CD4-positive, alpha-beta T cell (primary cell): Measurements from ENCODE around the gene FAM171A1. TPM values are rescaled to one million over a fixed set of nuclear protein-coding genes. Genes with fewer than 3 reads are reported as not detected.

ENCODE experiments used
- ATAC-seq: fragments of 200-7000 bp; cut with Tn5 transposase; one replicate; pipeline ENCODE4 v1.10.0; 2022; ENCODE audit warnings: mild to moderate bottlenecking; ENCODE audit not compliant: poor library complexity
- CTCF ChIA-PET: fragments of 350-600 bp; sonication (Branson Sonifier 250); formaldehyde crosslinking; loops from one replicate; lab custom pipeline; 2021; ENCODE audit warnings: antibody characterized with exemption, inconsistent platforms; lab: Charles Lee
- POLR2A ChIA-PET: fragments of 350-600 bp; sonication (Branson Sonifier 250); formaldehyde crosslinking; loops from one replicate; lab custom pipeline; 2021; ENCODE audit warnings: antibody characterized with exemption, inconsistent platforms; lab: Charles Lee
- DNase-seq, 14 experiments: peaks; one replicate each; pipeline ENCODE4 v3.0.0-alpha.2; 2013 to 2020; ENCODE audit warnings: mixed read lengths in 2 of 14
- H3K27ac ChIP-seq, 2 donors: one replicate each; pipeline versions ENCODE4 v1.5.1 to v1.7.0; 2013; ENCODE audit warnings: low read length in 2 of 2, low read depth in 1 of 2, mild to moderate bottlenecking in 1 of 2
- H3K27me3 ChIP-seq, 2 experiments: 1 replicate in 1 of 2; 2 replicates in 1 of 2; pipeline versions ENCODE4 v1.6.1 to v1.7.0; 2013; ENCODE audit warnings: low read length in 2 of 2, control low read depth in 1 of 2, mild to moderate bottlenecking in 1 of 2, moderate library complexity in 1 of 2; ENCODE audit not compliant: insufficient read depth in 2 of 2, control insufficient read depth in 1 of 2
- H3K36me3 ChIP-seq: one replicate; pipeline ENCODE4 v1.6.1; 2013; ENCODE audit warnings: low read length, control low read depth; ENCODE audit not compliant: insufficient read depth
- H3K4me1 ChIP-seq: one replicate; pipeline ENCODE4 v1.6.1; 2013; ENCODE audit warnings: low read length, control low read depth; ENCODE audit not compliant: insufficient read depth
- H3K4me3 ChIP-seq: one replicate; pipeline ENCODE4 v1.5.1; 2013; ENCODE audit warnings: mild to moderate bottlenecking, low read length, moderate library complexity
- H3K9me3 ChIP-seq, 2 experiments: 1 replicate in 1 of 2; 2 replicates in 1 of 2; pipeline versions ENCODE4 v1.6.1 to v1.7.0; 2013; ENCODE audit warnings: low read length in 2 of 2, mild to moderate bottlenecking in 2 of 2, control low read depth in 1 of 2, moderate library complexity in 1 of 2; ENCODE audit not compliant: control insufficient read depth in 1 of 2, insufficient read depth in 1 of 2
- H3K27ac Mint-ChIP-seq: one replicate; pipeline ENCODE4 v1.8.0; 2020; ENCODE audit warnings: mixed read lengths
- H3K27me3 Mint-ChIP-seq: one replicate; pipeline ENCODE4 v1.8.0; 2021; ENCODE audit warnings: mixed read lengths
- H3K36me3 Mint-ChIP-seq: one replicate; pipeline ENCODE4 v1.8.0; 2021; ENCODE audit warnings: low read depth, mixed read lengths
- H3K4me1 Mint-ChIP-seq: one replicate; pipeline ENCODE4 v1.8.0; 2021; ENCODE audit warnings: low read depth, mixed read lengths
- H3K4me3 Mint-ChIP-seq: one replicate; pipeline ENCODE4 v1.8.0; 2020; ENCODE audit warnings: mild to moderate bottlenecking, mixed read lengths
- H3K9me3 Mint-ChIP-seq: one replicate; pipeline ENCODE4 v1.8.0; 2020; ENCODE audit warnings: mixed read lengths
- intact Hi-C, 2 experiments: fragments of 100-400 bp; cut with DNase I in 1 of 2; cut with micrococcal nuclease in 1 of 2; formaldehyde crosslinking; loops; one replicate each; pipeline versions ENCODE4 v1.15.1 to v1.9.0; 2023 to 2025; cut with DNase I, micrococcal nuclease
- total RNA-seq, 174 experiments: library from RNA in 2 of 174; stranded (reverse) in 2 of 174; gene quantifications; one replicate each; pipeline ENCODE4 v1.2.3 and lab custom pipeline; 2021 to 2026
- TF ChIP-seq, protein P1 (sequence below): fragments of 200-600 bp; IDR thresholded peaks from one replicate; pipeline ENCODE4 v1.8.0; 2022; ENCODE audit warnings: antibody characterized with exemption, mild to moderate bottlenecking

The FAM171A1 gene
- total RNA-seq, 2 experiments from 2014 or later, result 1.8 to 2.6 TPM

GRCh38 chr10:15351099-15351820 is 19.8 kb downstream of the FAM171A1 start:
- TF ChIP-seq, protein P1, sequence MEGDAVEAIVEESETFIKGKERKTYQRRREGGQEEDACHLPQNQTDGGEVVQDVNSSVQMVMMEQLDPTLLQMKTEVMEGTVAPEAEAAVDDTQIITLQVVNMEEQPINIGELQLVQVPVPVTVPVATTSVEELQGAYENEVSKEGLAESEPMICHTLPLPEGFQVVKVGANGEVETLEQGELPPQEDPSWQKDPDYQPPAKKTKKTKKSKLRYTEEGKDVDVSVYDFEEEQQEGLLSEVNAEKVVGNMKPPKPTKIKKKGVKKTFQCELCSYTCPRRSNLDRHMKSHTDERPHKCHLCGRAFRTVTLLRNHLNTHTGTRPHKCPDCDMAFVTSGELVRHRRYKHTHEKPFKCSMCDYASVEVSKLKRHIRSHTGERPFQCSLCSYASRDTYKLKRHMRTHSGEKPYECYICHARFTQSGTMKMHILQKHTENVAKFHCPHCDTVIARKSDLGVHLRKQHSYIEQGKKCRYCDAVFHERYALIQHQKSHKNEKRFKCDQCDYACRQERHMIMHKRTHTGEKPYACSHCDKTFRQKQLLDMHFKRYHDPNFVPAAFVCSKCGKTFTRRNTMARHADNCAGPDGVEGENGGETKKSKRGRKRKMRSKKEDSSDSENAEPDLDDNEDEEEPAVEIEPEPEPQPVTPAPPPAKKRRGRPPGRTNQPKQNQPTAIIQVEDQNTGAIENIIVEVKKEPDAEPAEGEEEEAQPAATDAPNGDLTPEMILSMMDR, result no peak
- no peaks in the 10 kb centered on the region for H3K36me3 Mint-ChIP-seq
- H3K27ac Mint-ChIP-seq, result no peak overlapping the region
- ChIA-PET POLR2A (no interaction called here), CTCF (no interaction called here)
- Histone ChIP-seq H3K9me3 (no peaks in the 10 kb centered on the region), H3K4me1 (no peaks in the 10 kb centered on the region), H3K27me3 (peaks cover 6 to 11% of the 10 kb centered on the region in 2 experiments), H3K4me3 (no peak overlapping the region), H3K36me3 (no peaks in the 10 kb centered on the region), H3K27ac (no peak overlapping the region)
- DNase-seq (no peak), ATAC-seq (no peak)
- intact Hi-C loops, result no loop called here
- peaks cover 9% of the 10 kb centered on the region for H3K27me3 Mint-ChIP-seq
- H3K4me1 Mint-ChIP-seq, result no peaks in the 10 kb centered on the region
- H3K9me3 Mint-ChIP-seq, result no peaks in the 10 kb centered on the region
- H3K4me3 Mint-ChIP-seq, result no peak overlapping the region

DNA sequence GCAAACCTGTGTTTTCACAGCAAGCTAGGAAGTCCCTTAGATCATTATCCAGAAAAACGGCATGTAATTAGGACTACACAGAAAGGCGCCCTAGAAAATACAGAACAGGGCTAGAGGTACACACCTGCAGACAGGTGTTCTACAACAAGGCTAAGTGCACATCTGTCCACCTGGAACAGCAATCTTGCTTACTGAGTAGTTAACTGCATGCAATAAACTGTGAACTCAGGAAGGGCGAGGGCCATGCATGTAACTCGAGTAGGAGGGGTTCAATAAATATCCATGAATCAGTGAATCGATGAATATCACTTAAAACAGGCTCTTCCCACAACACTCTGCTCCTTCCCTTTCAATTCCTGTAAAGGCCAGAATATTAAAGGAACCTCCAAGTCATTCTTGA is 22.0 kb downstream of the FAM171A1 start:
- no peak for ATAC-seq

GRCh38 chr10:15348579-15348978 is 22.5 kb downstream of the FAM171A1 start:
- peaks cover 6 to 11% of the 10 kb centered on the region in 2 experiments for H3K27me3 ChIP-seq
- ChIA-PET CTCF (no interaction called here), POLR2A (no interaction called here)
- no peak for ATAC-seq
- H3K36me3 ChIP-seq, result no peaks in the 10 kb centered on the region
- H3K4me1 ChIP-seq, result no peaks in the 10 kb centered on the region
- Mint-ChIP-seq H3K36me3 (no peaks in the 10 kb centered on the region), H3K4me1 (no peaks in the 10 kb centered on the region), H3K4me3 (no peak overlapping the region), H3K9me3 (no peaks in the 10 kb centered on the region), H3K27me3 (peaks cover 9% of the 10 kb centered on the region), H3K27ac (no peak overlapping the region)
- TF ChIP-seq, protein P1, result no peak
- no peak for DNase-seq
- no peak overlapping the region for H3K4me3 ChIP-seq
- intact Hi-C loops, result no loop called here
- no peaks in the 10 kb centered on the region for H3K9me3 ChIP-seq
- no peak overlapping the region for H3K27ac ChIP-seq

More for the DNA sequence above, 22.0 kb downstream of the FAM171A1 start:
- TF ChIP-seq, protein P1, result no peak
- Histone ChIP-seq H3K4me1 (no peaks in the 10 kb centered on the region), H3K4me3 (no peak overlapping the region), H3K27ac (no peak overlapping the region), H3K9me3 (no peaks in the 10 kb centered on the region), H3K36me3 (no peaks in the 10 kb centered on the region), H3K27me3 (peaks cover 6 to 11% of the 10 kb centered on the region in 2 experiments)
- H3K27me3 Mint-ChIP-seq, result peaks cover 9% of the 10 kb centered on the region
- no peaks in the 10 kb centered on the region for H3K36me3 Mint-ChIP-seq
- DNase-seq, result no peak
- H3K4me1 Mint-ChIP-seq, result no peaks in the 10 kb centered on the region
- ChIA-PET POLR2A (no interaction called here), CTCF (no interaction called here)
- intact Hi-C loops, result no loop called here
- no peak overlapping the region for H3K27ac Mint-ChIP-seq
- H3K4me3 Mint-ChIP-seq, result no peak overlapping the region
- no peaks in the 10 kb centered on the region for H3K9me3 Mint-ChIP-seq
